Gastroesophageal sphincter (tissue), 3 donors: ENCODE results near the gene USP4.

Experiments
- EP300 ChIP-seq: sonication (generic); formaldehyde crosslinking; IDR thresholded peaks from one replicate; pipeline ENCODE4 v1.6.1; 2017; ENCODE audit warnings: antibody characterized with exemption, mild to moderate bottlenecking
- POLR2A ChIP-seq, 2 donors: fragments of 450-650 bp; IDR thresholded peaks; one replicate each; pipeline ENCODE4 v1.6.1; 2017; ENCODE audit warnings: antibody characterized with exemption in 2 of 2, mild to moderate bottlenecking in 2 of 2, moderate library complexity in 1 of 2
- POLR2AphosphoS5 ChIP-seq: sonication (generic); formaldehyde crosslinking; IDR thresholded peaks from one replicate; pipeline ENCODE4 v1.6.1; 2017; ENCODE audit warnings: antibody characterized with exemption
- TF ChIP-seq, protein P1 (sequence below), 4 experiments: fragments of 200-600 bp in 2 of 4; fragments of 450-650 bp in 2 of 4; sonication (generic) in 1 of 4; IDR thresholded peaks; one replicate each; pipeline ENCODE4 v1.5.1; 2017 to 2019; ENCODE audit warnings: antibody characterized with exemption in 4 of 4, mild to moderate bottlenecking in 2 of 4, moderate library complexity in 2 of 4

DNA sequence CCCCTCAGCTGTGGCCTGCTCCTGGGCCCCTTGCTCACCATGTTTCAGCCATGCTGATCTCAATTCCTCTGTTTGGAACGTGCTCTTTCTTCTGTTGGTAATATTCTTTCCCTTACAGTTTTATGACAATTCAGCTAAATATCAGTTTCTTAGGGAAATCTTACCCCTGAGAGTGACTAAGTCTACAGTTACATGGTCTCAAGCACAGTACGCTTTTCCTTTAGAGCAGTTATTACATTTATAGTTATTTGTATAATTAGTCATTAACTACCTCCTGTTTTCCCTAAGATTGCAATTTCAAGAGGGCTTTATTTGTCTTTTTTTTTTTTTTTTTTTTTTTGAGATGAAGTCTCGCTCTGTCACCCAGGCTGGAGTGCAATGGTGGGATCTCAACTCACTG, 86.3 kb downstream of the USP4 start:
- TF ChIP-seq POLR2A (IDR thresholded peaks at IDR 0.05) (no peak), EP300 (no peak), POLR2AphosphoS5 (no peak)
- TF ChIP-seq, protein P1, sequence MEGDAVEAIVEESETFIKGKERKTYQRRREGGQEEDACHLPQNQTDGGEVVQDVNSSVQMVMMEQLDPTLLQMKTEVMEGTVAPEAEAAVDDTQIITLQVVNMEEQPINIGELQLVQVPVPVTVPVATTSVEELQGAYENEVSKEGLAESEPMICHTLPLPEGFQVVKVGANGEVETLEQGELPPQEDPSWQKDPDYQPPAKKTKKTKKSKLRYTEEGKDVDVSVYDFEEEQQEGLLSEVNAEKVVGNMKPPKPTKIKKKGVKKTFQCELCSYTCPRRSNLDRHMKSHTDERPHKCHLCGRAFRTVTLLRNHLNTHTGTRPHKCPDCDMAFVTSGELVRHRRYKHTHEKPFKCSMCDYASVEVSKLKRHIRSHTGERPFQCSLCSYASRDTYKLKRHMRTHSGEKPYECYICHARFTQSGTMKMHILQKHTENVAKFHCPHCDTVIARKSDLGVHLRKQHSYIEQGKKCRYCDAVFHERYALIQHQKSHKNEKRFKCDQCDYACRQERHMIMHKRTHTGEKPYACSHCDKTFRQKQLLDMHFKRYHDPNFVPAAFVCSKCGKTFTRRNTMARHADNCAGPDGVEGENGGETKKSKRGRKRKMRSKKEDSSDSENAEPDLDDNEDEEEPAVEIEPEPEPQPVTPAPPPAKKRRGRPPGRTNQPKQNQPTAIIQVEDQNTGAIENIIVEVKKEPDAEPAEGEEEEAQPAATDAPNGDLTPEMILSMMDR (IDR thresholded peaks at IDR 0.05), result no peak
